AG04450 (cell line): ENCODE results near the gene KRT26. TPM values are rescaled to one million over a fixed set of nuclear protein-coding genes. Genes with fewer than 3 reads are reported as not detected.

Experiments used
- CTCF ChIA-PET: fragments of 300-600, 350-600 bp; formaldehyde crosslinking; extraction: SDS; loops from one replicate; lab custom pipeline; 2022; ENCODE audit warnings: antibody characterized with exemption, inconsistent platforms; lab: Charles Lee
- POLR2A ChIA-PET: fragments of 350-600 bp; formaldehyde crosslinking; extraction: SDS; loops from one replicate; lab custom pipeline; 2021; ENCODE audit warnings: antibody characterized with exemption, inconsistent platforms; lab: Yijun Ruan, JAX
- DNase-seq: peaks from one replicate; pipeline ENCODE4 v3.0.0-alpha.2; 2011; ENCODE audit warnings: low read depth, low spot score
- H3K27ac ChIP-seq: one replicate; pipeline ENCODE4 v1.5.1; 2012; ENCODE audit warnings: low read depth, low read length, control low read depth
- H3K27me3 ChIP-seq: one replicate; pipeline ENCODE4 v1.6.0; 2012; ENCODE audit warnings: low read length; ENCODE audit not compliant: control insufficient read depth, insufficient read depth
- H3K4me3 ChIP-seq: 2 replicates; pipeline ENCODE4 v1.5.1; 2011; ENCODE audit warnings: mild to moderate bottlenecking, low read depth, low read length, control low read depth
- H3K9me3 ChIP-seq: 2 replicates; pipeline ENCODE4 v1.5.1; 2012; ENCODE audit warnings: low read length; ENCODE audit not compliant: control insufficient read depth, insufficient read depth
- polyA minus RNA-seq: library from RNA; depleted of rRNA, polyadenylated mRNA; stranded (reverse); fragments of >200 nt; gene quantifications from 2 replicates; pipeline ENCODE4 v1.2.3, GENCODE V29; 2011; rRNA and poly(A)+ RNA removed
- polyA plus RNA-seq: library from polyadenylated mRNA; depleted of rRNA; stranded (reverse); fragments of >200 nt; gene quantifications from 2 replicates; pipeline ENCODE4 v1.2.3, GENCODE V29; 2011; rRNA removed
- TF ChIP-seq, protein P1 (sequence below): IDR thresholded peaks from 2 replicates; pipeline ENCODE4 v1.5.1; 2011; ENCODE audit warnings: low read depth, low read length, control low read depth, inconsistent platforms

The KRT26 gene, protein sequence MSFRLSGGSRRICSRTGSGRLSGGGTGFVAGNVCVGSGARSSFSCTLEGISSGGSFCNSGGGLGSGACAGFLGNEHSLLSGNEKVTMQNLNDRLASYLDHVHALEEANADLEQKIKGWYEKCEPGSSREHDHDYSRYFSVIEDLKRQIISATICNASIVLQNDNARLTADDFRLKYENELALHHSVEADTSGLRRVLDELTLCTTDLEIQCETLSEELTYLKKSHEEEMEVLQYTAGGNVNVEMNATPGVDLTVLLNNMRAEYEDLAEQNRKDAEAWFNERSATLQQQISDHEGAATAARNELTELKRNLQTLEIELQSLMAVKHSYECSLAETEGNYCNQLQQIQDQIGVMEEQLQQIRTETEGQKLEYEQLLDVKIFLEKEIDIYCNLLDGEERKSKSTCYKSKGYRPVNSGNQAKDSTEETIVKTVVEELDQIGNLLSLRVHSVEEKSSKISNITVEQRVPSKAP
- polyA plus RNA-seq (not detected in 2 replicates), polyA minus RNA-seq (not detected in 2 replicates)

DNA sequence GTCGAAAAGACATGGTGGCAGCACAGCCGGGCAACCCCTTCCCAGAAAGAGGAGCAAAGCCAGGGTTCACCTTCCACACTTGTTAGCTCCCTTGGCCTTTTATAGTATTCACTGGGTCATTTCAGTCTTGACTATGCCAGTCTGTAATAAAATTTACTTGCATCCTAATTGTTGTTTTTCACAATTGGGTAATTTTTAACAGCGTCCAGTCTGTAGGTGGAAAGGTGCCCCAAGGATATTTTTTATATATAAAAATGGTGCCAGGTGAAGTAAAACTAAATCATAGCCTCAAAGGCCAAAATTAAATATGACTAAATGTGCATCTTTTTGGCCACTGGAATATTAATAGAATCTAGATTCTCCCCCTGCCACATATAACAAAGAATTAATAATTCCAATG is at the start of gene KRT26:
Gene KRT26 (minus strand): TSS at position 101 of the 400 bp plus-strand sequence. CDS start 88 bp downstream, at position 13.
- ChIA-PET POLR2A (no interaction called here), CTCF (no interaction called here)
- no peak within 1 kb of the TSS for H3K4me3 ChIP-seq
- TF ChIP-seq, protein P1, sequence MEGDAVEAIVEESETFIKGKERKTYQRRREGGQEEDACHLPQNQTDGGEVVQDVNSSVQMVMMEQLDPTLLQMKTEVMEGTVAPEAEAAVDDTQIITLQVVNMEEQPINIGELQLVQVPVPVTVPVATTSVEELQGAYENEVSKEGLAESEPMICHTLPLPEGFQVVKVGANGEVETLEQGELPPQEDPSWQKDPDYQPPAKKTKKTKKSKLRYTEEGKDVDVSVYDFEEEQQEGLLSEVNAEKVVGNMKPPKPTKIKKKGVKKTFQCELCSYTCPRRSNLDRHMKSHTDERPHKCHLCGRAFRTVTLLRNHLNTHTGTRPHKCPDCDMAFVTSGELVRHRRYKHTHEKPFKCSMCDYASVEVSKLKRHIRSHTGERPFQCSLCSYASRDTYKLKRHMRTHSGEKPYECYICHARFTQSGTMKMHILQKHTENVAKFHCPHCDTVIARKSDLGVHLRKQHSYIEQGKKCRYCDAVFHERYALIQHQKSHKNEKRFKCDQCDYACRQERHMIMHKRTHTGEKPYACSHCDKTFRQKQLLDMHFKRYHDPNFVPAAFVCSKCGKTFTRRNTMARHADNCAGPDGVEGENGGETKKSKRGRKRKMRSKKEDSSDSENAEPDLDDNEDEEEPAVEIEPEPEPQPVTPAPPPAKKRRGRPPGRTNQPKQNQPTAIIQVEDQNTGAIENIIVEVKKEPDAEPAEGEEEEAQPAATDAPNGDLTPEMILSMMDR: no peak
- H3K27me3 ChIP-seq: peaks cover 10% of the 10 kb centered on the region
- DNase-seq: no peak
- no peak within 1 kb of the TSS for H3K27ac ChIP-seq
- no peaks in the 10 kb centered on the region for H3K9me3 ChIP-seq

GRCh38 chr17:40821536-40821935 is 49.5 kb upstream of the KRT26 start:
- no peak overlapping the region for H3K4me3 ChIP-seq
- ChIA-PET CTCF (interaction anchor here (1.9 kb wide), 2 partner anchors 728 to 842 kb away, joined by 5 to 9 read pairs; no protein-coding TSS in a partner anchor), POLR2A (no interaction called here)
- no peaks in the 10 kb centered on the region for H3K9me3 ChIP-seq
- DNase-seq: no peak
- TF ChIP-seq, protein P1: no peak
- no peak overlapping the region for H3K27ac ChIP-seq
- H3K27me3 ChIP-seq: no peaks in the 10 kb centered on the region

DNA sequence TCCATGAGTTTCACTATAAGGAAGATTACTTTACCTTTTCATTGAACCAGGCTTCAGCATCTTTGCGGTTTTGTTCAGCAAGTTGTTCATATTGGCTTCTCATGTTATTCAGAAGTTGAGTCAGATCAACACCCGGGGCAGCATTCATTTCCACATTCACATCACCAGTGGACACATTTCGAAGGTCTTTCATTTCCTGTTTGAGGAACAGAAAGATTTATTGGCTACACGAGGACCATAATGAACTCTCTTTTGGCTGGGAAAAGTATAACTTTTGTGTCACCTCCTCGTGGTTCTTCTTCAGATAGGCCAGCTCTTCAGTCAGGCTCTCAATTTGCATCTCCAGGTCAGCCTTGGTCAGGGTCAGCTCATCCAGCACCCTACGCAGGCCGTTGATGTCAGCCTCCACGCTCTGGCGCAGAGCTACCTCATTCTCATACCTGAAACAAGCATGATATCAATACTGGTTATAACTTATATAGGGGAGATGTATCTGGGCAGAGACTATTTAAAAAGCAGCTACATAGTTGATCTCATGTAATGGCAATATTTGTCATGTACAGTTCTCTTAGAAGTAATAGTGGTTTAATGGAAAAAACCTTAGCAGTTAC is 48.3 kb upstream of the KRT26 start:
- Histone ChIP-seq H3K27ac (no peak overlapping the region), H3K4me3 (no peak overlapping the region), H3K27me3 (no peaks in the 10 kb centered on the region), H3K9me3 (no peaks in the 10 kb centered on the region)
- CTCF ChIA-PET: interaction anchor here (1.0 to 2.4 kb wide), 6 partner anchors 17 to 847 kb away, joined by 3 to 18 read pairs (median 7); no protein-coding TSS in a partner anchor
- POLR2A ChIA-PET: interaction anchor here (0.6 to 1.0 kb wide), 2 partner anchors 14 to 868 kb away, joined by 3 read pairs; no protein-coding TSS in a partner anchor
- no peak for DNase-seq
- TF ChIP-seq, protein P1: no peak

GRCh38 chr17:40819528-40820125 is 47.6 kb upstream of the KRT26 start:
- TF ChIP-seq, protein P1: no peak
- peak overlapping the region; percentile 59 for H3K27ac ChIP-seq
- DNase-seq: no peak
- peak overlapping the region; percentile 73 for H3K4me3 ChIP-seq
- H3K27me3 ChIP-seq: no peaks in the 10 kb centered on the region
- H3K9me3 ChIP-seq: no peaks in the 10 kb centered on the region
- ChIA-PET CTCF (interaction anchor here (1.0 to 2.4 kb wide), 7 partner anchors 16 to 848 kb away, joined by 3 to 18 read pairs (median 7); no protein-coding TSS in a partner anchor), POLR2A (interaction anchor here (0.6 to 1.4 kb wide), 5 partner anchors 14 to 869 kb away, joined by 3 to 10 read pairs (median 3); partner anchors contain the start of genes EIF1 and SMARCE1)
